ENCODE measurements around the gene UGT1A8.
"Not testable (repeated sequence)": the region's sequence is repeated elsewhere in the genome, so short reads cannot be mapped to it uniquely, and the experiment has no call there.

UGT1A8 gene

DNA sequence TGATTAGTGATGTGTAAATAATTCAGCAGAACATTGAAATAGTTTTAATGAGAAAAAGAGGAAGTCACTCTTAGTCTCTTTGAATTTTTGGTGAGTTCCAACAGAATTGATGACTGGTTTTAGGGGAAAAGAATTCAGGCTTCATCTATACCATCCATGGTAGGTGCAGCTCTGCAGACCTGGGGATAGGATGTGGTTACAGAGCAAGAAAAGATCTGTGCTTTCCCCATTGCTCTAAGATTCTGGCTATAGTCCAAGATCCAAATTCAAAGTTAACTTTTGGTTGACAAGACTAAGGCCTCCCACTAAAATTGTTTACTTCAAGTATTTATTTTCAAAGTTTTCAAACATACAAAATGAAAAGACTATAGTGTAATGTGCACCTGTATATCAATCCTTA lies 22.4 kb downstream of the UGT1A8 start:
- DNase-seq (ENCODE audit: low spot score), result no peak

- DNase-seq (ENCODE audit: low spot score), result no peak
Observed at GRCh38 chr2:233643128-233643527, 25.7 kb downstream of the UGT1A8 start.

- not testable (repeated sequence) for DNase-seq (ENCODE audit: low spot score)
Observed at GRCh38 chr2:233646033-233646432, 28.6 kb downstream of the UGT1A8 start.

DNA sequence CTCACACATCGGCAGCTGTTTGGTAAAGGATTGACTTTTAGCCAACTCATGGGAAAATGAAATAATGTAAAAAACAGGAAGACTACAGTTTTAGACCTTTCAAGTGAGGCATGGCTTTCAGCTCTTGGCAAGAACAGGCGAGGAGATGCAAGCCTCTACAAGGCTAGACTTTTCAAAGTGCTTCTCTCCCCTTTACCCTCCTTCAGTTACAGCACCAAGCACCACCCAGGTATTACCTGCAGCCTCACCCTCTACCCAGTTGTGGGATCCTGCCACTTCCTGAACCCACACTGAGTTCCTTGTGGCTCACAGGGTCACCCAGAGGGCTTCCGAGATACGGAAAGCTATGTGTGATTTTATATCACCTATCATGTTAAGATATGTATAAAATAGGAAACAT lies 33.5 kb downstream of the UGT1A8 start:
- no peak for DNase-seq (ENCODE audit: low spot score)

GRCh38 chr2:233651430-233651829 lies 34.0 kb downstream of the UGT1A8 start:
- no peak for DNase-seq (ENCODE audit: low spot score)

DNA sequence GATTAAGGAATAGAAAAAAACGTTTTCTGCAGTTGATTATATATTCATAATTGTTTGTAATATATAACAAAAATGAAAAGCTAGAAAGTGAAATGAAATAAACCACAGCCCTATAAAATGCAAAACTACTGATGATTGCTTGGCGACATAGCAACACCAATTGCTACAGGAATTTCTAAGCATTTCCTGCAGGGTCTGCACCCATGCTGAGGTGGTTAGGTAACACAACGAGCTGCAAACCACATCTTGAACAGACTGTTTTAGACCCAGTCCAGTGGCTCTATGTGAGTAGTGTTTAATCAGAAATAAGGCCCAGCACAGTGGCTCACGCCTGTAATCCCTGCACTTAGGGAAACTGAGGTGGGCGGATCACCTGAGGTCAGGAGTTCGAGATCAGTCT lies 37.1 kb downstream of the UGT1A8 start:
- DNase-seq (ENCODE audit: low spot score), result no peak

DNA sequence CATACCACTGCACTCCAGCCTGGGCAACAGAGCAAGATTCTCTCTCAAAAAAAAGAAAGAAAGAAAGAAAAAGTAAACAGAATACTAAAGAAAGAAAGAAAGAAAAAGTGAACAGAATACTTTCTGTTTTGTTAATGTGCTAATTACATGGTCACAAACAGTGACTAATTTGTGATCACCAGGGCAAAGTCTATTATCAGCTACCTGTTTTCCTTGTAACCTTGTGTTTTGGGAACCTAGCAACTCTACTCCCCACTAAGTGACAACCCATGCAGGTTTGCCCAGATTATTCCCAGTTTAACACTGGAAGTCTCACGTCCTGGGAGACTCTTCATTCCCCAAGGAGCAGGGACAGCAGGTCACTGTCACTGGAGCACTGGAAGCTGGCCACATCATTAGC lies 37.6 kb downstream of the UGT1A8 start:
- no peak for DNase-seq (ENCODE audit: low spot score)

DNA sequence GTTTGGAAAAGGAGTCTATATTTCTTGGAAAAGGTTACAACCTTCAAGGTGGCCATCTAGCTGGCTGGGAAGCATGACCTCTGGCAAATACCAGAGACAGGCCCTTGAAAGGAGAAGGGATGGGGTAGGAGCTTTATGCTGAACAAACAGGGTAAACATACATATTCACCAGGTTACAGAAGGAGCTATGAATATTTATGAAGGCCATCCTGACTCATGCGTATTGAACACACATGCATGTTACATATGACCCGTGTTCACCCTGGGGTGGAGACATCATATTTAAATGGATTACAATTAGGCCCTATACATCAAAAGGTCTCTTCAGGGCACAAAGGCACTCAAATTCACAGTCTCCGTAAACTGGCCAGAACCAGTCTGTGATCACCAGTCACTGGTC lies 38.5 kb downstream of the UGT1A8 start:
- DNase-seq (ENCODE audit: low spot score), result not testable (repeated sequence)

DNA sequence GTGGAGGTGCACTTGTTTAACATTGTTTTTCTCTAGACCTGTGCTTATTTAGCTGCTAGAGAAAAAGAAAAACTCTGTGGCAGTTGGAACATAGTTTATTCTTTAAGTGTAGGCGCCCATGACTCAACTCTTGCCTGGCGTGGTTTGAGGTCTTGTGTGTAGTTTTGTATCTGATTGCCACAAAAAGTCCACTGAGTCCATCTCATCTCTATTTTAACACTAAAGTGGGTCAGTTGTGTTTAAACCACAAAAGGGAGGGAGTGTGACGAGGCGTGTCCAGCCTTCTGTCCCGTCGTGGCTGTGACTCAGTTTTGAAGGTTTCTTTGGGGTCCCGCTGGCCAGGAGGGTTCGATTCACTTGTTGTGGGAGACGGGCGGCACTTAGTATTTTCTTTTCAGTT lies 39.0 kb downstream of the UGT1A8 start:
- DNase-seq (ENCODE audit: low spot score), result no peak

DNA sequence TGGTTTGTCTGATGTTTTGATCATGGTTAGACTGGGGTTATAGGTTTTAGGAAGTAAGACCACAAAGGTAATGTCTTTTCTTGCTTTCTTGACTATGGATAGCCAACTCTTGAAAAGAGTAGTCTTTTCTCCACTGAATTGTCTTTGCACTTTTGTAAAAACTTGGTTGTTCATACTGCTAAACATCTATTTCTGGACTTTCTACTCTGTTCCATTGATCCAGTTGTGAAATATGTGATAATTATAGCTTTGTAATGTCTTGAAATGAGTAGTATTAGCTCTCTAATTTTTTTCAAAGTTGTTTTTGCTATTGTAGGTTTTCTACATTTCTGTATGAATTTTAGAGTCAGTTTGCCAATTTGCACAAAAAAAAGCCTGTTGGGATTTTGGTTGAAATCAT lies 41.2 kb downstream of the UGT1A8 start:
- no peak for DNase-seq (ENCODE audit: low spot score)

GRCh38 chr2:233663911-233664310 lies 46.5 kb downstream of the UGT1A8 start:
- no peak for DNase-seq (ENCODE audit: low spot score)

GRCh38 chr2:233668605-233669260 lies 51.3 kb downstream of the UGT1A8 start:
- DNase-seq (ENCODE audit: low spot score), result no peak

- no peak for DNase-seq (ENCODE audit: low spot score)
Observed at GRCh38 chr2:233671290-233672161, 54.1 kb downstream of the UGT1A8 start, which contains the start of gene UGT1A9. UGT1A9 (plus strand) TSS chr2:233671898; CDS start chr2:233671935, 37 bp downstream.

GRCh38 chr2:233672886-233673285 lies 55.5 kb downstream of the UGT1A8 start:
- no peak for DNase-seq (ENCODE audit: low spot score)

DNA sequence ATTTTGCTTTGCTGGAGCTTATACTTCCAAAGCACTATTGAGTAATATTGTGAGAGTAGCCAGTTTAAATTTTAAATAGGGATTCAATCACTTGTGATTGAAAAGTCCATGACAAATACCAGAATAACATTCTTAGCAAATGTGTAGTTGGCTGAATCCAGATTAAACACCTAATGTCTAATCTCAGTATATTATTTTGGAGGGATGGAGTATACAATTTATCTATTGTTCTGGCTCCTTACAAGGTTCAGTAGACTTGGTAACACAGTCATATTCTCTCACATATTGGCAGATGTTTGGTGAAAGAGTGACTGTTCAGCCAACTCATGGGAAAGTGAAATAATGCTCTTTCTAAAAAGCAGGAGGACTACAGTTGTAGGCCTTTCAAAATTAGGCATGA lies 56.5 kb downstream of the UGT1A8 start:
- DNase-seq (ENCODE audit: low spot score), result no peak

GRCh38 chr2:233674314-233674713 lies 56.9 kb downstream of the UGT1A8 start:
- DNase-seq (ENCODE audit: low spot score), result no peak

- DNase-seq (ENCODE audit: low spot score), result no peak
Observed at GRCh38 chr2:233674995-233675394, 57.6 kb downstream of the UGT1A8 start.

DNA sequence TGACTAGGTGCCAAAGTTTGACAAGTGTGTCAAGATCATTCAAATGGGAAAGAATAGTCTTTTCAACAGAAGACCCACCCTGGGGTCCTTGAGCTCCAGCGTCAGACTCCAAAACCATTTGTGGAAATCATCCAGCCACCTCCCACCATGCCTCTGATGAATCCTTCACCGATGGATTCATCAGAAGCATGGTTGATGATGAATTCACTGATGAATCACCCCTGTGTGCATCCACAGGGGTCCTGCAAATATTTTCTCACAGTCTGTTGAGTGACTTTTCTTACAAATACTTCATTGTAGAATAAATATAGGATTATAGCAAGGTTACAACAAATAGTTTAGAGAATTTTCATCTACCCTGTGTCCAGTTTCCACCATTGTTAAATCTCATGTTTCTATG lies 58.6 kb downstream of the UGT1A8 start:
- DNase-seq (ENCODE audit: low spot score), result no peak

DNA sequence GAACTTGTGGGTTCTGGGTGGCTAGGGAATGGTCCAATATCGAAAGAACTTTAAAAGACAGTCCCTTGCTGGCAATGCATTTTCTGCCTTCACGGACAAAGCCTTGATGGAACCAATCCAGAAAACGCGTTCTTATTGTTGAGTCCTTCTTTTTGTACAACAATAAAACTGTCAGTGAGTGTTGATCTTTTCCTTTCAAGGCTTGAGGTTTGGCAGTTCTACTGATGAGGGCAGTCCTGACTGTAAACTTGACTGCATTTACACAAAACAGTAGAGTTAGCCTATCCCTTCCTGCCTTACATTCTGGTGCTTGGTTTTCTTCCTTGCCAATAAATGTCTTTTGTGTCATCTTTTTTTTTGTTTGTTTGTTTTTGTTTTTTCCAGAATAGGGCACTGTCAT lies 61.8 kb downstream of the UGT1A8 start:
- DNase-seq (ENCODE audit: low spot score), result no peak

GRCh38 chr2:233680361-233681045 lies 63.1 kb downstream of the UGT1A8 start:
- no peak for DNase-seq (ENCODE audit: low spot score)

- DNase-seq (ENCODE audit: low spot score), result no peak
Observed at GRCh38 chr2:233681521-233682099, 64.2 kb downstream of the UGT1A8 start, which contains the start of gene UGT1A7. UGT1A7 (plus strand) TSS chr2:233681901; CDS start chr2:233681938, 37 bp downstream.

DNA sequence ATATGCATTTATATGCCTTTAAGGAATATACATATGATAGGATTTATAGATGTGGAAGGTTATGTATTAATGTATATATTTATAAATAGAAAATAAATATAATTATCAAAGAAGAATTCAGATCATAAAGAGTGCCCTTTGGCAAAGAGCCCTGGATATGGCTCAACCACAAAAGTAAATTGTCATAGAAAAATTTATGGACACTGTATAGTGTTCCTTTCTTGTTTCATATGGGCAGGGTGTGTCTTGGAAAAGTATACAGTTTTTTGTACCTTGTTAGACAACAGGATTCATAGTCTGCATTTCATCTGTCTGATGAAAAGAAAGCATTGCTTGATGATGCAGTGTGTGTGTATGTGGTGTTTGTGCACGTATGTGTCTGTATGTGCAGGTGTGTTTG lies 67.2 kb downstream of the UGT1A8 start:
- no peak for DNase-seq (ENCODE audit: low spot score)

Measured in putamen (tissue), 1 donor.